ENCODE results near the gene ZDHHC7. TPM values are rescaled to one million over a fixed set of nuclear protein-coding genes. Genes with fewer than 3 reads are reported as not detected.

The ZDHHC7 gene
- 67.0 and 77.5 TPM in 2 replicates for total RNA-seq

GRCh38 chr16:85010931-85011845 lies at the start of gene ZDHHC7:
ZDHHC7 (minus strand) TSS chr16:85011535; CDS start chr16:84990618, 20,917 bp downstream.

GRCh38 chr16:85027349-85027957 lies 16.1 kb upstream of the ZDHHC7 start, which contains the start of gene KIAA0513:
KIAA0513 (plus strand) TSS chr16:85027795; CDS start chr16:85067072, 39,277 bp downstream.

Other genes starting within 250 kb of the ZDHHC7 start
- 59.3 and 75.3 TPM in 2 replicates for gene CRISPLD2, start 191.6 kb downstream of the ZDHHC7 start, total RNA-seq
- gene KIAA0513, start 16.3 kb upstream of the ZDHHC7 start, total RNA-seq: 4.7 and 7.6 TPM in 2 replicates
- not detected in 2 replicates for gene CIBAR2, start 100.9 kb upstream of the ZDHHC7 start, total RNA-seq